IPS-NIHi7 (cell line): ENCODE results near the gene DOCK4.

ENCODE experiments used
- DNase-seq: peaks from one replicate; pipeline ENCODE4 v3.0.0; 2012; ENCODE audit warnings: mixed read lengths; ENCODE audit errors: extremely low spot score

DOCK4 gene

DNA sequence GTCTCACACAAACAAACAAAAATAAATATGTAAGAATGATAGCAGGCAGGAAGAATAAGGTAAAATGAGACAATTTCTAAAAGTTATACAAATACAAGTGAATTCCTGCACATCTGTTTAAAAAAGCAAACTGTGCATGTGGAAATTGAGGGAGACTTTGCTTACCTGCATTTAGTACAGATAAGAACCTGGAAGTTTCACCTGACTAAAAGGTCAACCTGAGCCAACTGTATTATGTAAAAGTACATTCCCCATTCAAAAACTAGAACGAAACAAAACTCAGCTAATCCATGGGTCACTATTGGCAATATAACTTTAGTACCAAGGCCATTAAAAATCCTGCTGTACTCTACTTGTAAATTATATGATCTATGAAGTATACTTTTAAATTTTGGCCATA, 127.1 kb downstream of the DOCK4 start:
- no peak for DNase-seq

DNA sequence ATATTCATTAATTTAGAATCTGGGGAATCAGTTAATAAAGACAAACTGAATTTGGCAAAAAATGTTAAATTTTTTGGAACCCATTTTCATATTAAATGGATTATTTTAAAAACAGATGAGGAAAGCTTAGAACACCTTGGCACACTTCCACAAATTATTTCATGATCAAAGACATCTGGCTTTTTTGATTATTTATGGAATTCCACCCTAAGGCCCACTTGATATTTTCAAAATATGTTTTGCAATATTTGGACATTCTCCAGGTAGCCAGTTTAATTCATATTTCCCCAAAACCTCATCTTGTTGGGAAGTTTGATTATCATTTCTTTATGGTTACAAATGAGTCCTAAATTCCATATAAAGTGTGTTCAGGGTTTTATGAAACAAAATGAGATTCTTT, 129.9 kb downstream of the DOCK4 start:
- DNase-seq: no peak

DNA sequence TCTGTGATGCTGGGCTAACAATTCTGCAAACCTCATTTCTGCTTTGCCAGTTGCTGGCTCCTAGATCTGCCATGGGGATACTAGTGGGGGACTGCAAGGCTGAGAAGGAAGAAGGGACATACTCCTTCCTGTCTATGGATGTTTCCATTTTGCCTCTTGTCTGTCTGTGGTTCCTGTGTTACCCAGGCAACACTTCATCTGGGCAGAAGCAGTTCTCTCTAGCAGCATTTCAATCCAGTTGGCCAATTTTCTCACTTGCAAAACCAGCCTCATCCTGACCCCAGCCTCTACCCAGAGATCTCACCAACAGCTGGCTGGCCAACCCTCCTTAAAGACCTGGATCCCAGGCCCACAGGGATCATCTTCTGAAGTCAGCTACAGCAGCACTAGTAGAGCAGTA, 131.7 kb downstream of the DOCK4 start:
- DNase-seq: no peak

DNA sequence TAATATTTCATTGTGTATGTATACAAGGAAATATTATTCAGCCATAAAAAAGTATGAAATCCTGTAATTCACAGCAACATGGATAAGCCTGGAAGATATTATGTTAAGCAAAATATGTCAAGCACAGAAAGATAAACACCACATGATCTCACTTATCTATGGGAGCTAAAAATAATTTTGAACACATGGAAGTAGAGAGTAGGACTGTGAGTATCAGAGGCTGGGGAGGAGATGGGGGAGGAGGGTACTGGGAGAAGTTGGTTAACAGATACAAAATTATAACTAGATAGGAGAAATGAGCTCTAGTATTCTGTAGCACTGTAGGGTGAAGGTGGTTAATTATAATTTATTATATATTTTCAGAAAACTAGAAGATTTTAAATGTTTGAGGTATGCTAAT, 132.7 kb downstream of the DOCK4 start:
- DNase-seq: no peak

DNA sequence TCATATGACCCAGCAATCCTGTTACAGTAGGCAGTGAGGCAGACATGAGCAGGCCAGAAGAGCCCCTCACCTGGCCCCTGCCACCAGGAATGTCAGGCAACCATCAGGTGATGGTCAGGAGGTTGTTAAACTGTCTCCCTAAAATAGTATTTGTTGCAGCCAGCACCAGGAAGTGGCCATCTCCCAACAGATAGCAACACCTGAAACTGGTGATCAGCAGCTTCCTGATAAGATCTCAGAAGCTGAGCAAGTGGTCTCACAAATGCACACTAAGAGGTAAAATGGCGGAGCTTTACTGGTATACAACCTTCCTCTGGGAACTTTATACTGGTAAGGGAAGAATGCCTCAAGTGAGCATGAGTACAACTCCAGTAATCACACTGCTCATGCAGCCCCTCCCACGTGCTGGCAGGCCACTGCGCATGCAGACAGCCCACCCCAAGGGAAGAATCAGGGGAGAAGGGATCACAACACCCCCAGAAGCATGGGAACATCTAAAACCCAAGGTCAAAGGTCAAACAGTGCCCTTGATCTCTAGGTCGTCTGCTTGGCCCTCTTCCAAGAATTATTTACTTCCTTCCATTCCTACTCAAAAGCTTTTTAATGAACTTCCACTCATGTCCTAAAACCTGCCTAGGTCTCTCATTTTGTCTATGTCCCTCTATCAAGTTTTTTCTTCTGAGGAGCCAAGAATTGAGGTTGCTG, 133.5 kb downstream of the DOCK4 start:
- no peak for DNase-seq

DNA sequence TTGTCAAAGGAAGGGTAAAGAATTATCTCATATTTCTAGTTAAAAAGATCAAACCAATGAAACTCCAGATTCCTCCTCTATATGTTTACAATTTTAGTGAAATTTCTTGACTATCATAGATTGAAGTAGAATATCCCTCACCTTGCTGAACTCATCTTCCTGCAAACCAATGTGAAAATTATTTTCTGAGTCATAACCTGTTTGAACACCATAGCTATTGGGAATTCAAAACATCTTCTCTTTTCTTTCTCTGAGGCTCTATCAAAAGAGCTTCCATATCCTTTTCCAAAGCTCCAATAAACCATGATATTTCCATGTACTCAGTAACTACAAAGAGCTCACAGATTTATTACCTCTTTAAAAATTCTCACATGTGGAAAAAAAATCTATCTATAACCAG, 134.3 kb downstream of the DOCK4 start:
- DNase-seq: no peak

DNA sequence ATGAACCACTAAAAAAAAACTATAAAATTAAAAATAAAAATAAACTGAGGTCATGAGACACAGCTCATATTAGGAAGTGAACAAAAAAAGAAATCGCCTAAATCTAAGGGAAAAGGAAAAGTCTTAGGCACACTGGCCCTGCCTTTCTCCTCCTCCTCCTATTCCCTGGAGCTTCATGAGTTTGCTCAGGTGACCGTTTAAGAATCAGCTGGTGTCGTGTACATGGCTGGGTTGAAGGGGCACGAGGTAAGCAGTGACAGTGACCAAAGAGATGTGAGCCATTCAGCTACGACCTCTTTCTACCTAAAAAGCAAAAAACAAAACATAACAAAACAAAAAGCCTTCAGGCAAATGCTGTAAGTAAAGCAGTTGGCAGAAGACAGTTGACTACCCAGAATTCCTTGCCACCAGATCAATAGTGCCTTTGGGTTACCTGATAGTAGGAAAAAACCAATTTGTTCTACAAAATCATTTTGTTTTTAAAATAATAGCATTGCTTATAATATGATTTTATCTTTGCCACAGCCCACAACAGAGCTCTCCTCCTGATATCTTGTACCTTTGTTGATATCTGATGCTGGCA, 135.4 kb downstream of the DOCK4 start:
- no peak for DNase-seq

DNA sequence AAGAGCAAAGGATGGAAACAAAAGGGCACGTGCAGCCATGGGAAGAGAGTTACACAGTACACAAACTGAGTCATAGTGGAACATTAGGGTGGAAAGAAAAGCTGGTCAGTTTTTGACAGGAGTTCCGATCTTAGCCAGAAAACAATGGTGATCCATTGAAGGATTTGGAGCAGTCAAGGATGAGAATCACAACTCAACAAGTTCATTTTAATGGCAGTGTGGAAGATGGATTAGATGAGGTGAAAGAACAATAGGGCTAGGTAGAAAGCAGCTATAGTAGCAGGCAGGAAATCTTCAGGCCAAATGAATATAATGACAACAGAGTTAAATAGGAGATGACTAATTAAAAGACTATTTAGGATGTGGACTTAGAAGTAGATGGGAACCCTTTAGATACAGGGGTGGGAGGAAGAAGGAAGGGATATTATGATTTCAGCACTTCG, 136.3 kb downstream of the DOCK4 start:
- DNase-seq: no peak

DNA sequence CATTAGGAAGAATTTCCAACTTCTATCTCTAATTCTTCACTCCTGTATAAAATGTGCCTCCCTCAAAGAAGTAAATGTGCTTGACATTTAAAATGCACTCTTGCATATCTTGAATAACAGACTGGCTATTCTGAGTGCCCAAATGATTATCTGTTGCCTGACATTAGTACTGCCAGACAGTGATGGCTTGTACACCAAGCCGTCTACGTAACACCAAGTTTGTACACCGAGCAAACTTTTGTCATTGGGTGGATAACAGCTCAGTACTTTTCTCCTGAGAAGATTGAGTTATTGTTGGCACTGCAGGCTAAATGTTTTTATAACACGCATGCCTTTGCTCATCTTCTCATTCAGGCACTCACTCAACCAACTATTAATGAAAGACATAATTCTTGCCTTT, 137.2 kb downstream of the DOCK4 start:
- no peak for DNase-seq

DNA sequence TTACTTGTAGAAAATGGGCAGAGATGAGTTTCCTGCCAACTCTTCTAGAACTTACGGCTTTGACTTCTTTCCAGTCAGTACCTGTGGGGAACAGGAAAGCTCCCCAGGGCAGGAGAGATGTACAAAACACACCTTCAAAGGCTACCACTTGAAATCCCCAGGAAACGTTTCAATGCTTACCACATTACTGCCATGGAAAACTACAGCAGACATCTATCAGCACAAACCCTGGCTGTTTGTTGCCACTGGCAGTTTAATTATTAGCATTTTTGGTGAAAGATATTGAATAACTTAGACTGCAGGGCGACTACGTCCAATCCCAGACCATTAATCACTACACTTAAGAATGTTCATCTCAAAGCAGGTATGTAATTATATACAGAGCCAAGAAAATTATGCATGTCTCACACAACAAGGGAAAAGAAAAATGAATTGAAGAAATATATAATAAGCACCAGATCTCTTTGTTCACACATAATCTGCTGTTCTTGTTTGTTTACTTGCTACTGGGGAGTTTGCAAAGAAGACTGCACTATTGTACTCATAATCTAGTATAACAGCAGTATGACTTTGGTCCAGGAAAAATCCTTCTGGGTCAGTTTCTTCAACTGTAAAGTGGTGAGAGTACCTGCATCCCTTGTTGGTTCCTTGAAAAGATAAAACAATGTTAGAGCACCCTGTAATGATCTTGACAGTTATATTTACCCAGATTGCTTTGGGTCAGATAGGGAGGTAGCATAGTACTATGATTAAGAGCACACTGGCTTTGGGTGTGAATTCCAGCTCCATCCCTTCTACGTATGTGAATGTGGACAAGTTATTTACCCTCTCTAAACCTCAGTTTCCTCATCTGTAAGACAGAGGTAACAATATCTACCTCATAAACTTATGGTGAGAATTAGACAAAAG, 138.3 kb downstream of the DOCK4 start:
- DNase-seq: no peak

DNA sequence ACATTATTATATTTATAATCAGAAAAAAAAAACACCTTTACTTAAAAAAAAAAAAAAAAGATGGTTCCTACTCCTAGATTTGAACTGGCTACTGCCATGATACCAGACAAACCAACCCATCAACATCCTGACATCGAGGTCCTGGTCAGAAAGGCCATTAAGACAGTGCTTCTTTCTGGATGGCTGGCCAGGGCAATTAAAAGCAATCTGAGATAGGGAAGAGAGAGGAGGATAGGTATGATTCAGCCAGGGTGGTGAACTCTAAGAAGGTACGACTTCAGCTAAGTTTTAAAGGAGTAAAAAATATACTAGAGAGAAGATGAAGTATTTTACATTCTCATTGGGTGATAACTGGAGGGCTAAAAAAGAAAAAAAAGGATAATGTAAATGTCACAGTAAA, 139.0 kb downstream of the DOCK4 start:
- no peak for DNase-seq

DNA sequence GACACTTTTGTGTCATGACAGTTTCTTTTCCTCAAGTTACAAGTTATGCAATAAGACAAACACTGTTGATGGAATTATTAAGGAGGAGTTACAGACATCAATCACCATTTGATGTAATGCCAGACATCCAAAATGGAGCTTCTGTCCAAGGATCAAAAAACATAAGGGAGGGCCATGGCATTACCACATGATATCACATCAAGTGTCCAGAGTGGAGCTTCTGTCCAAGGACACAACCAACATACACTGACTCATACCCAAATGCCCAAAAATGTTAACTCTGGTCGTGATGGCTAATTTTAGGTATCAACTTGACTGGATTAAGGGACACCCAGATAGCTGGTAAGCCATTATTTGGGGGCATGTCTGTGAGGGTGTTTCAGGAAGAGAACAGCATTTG, 140.4 kb downstream of the DOCK4 start:
- DNase-seq: no peak

DNA sequence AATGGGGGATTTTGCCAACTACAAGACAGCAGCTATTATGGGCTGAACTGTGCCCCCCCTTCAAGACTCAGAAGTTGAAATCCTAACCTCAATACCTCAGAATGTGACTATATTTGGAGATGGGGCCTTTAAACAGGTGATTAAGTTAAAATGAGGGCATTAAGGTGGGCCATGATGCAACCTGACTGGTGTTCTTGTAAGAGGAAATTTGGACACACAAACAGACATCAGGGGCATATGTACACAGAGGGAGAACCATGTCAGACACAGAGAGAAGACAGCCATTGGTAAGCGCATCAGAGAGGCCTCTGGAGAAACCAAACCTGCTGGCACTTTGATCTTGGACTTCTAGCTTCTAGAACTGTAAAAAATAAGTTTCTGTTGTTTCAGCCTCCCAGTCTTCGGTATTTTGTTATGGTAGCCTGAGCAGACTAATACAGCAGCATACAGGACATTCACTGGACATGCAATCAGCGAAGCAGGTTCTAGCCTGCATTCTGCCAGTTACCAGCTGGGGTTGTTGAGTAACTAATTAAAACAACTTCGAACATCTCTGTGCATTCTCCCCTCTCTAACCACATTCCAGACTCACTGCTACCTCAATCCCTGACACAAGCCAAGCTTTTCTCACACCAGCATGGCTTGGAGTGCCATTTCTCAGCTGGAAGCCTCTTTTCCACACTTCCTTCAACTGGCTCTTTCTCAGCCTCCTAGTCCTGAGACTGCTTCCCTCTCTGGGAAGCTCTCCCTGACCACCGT, 141.4 kb downstream of the DOCK4 start:
- no peak for DNase-seq

DNA sequence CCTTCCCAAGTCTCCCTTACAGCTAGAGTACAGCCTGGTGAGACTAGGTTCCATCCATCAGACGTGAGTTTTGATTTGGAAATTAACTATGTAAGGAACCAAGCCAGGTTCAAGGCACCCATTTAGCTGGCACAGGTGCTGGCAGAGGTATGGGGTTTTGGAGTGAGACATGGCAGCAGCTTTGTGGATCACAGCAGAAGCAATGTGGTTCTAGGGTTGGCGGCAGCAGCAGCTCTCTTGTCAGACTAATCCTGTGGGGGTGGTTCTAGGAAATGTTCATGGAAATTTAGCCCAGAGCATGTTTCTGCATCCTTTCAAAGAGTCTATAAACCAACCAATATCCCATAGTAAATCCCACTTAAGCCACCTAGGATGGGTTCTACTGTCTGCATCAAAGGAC, 142.2 kb downstream of the DOCK4 start:
- DNase-seq: no peak

DNA sequence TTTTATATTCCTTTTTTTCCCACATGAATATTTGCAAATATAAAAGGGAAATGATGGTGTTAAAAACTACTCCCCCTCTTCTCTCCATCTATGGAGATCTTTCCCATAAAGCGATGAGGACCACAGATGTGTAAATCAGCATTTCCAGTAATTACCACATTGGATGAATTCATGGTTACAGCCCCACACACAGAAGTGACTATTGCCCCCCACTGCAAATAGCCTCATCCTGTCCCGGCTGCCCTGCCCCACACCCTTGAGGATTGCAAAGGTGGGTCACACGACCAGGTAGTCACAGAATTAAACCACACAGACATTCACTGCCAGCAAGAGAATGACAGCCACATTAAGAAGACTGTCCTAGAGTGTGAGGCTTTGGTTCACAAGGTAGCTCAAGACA, 145.1 kb downstream of the DOCK4 start:
- DNase-seq: no peak

DNA sequence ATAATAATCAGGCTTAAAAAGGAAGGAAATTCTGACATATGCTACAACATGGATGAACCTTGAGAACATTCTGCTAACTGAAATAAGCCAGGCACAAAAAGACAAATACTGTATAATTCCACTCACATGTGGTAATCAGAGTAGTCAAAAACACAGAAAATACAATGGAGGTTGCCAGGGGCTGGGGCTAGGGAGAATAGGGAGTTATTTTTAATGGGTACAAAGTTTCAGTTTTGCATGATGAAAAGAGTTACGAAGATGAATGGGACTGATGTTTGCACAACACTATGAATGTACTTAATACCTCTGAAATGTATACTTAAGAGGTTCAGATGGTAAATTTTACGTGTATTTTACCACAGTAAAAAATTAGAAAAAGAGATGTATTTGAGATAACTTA, 145.6 kb downstream of the DOCK4 start:
- no peak for DNase-seq

DNA sequence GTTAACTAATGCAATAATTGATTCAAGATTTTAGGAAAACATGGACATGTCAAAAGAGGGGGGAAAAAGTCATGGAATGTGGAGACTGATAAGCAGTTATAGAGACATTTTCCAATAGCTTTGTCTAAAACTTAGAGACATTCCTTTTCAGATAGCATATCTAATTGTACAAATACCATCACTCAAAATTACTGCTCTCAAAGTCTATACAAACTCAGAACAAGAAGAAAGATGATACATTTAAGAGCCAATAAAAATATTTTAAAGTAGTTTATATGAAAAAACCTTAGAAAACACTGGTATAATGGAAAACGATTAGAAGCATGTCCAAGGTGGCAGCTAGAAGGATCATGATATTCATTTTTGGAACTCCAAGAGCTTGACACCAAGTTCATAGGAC, 146.5 kb downstream of the DOCK4 start:
- no peak for DNase-seq

DNA sequence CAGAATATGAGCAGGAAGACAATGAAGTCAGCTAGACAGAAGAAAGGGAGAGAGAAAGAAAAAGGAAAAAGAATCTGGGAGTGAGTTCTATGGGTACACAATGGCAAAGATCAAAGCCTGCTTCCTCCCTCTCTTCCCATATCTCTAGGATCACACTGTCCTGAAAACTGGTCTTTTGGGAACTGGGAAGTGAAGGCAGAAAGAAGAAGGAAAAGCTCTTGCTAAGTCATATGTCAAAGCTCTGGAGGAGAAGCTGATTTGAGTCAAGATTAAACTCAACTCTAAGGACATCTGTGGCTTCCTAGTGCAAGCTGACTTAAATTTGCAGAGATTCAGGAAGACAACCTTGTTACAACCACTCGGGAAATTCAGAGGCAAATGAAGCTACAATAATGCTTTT, 147.5 kb downstream of the DOCK4 start:
- no peak for DNase-seq

DNA sequence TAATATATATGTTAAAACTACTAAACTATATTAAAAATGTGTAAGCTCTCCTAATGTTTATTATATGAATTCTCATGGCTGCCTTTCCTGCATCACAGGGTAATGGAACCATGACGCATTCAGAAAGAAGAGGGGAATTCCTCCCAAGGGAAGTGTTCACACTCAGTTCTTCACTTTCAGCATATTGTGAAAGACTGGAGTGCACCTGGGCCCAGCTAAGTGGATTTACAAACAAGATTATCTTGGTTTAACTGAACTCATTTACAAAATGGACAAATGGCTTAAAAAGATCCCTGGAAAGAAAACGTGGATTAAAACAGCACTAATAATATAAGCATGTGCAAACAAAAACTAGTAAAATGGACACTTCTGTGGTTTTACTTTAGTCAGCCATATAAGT, 149.8 kb downstream of the DOCK4 start:
- no peak for DNase-seq

DNA sequence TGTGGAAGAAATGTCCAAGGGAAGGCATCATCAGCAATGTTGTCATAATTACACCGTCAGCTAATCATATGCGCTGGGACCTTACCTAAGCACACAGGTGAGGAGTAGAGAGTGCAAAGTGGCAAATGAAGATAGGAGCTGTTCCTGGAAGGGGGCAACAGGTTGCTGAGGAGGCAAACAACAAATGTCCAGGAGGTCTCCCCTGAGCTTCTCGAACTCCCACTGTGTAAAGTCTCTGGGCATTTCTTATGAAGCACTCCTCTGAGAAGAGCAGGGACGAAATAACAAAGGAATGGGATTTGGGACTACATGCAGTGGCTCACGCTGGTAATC, 152.5 kb downstream of the DOCK4 start:
- DNase-seq: no peak

DNA sequence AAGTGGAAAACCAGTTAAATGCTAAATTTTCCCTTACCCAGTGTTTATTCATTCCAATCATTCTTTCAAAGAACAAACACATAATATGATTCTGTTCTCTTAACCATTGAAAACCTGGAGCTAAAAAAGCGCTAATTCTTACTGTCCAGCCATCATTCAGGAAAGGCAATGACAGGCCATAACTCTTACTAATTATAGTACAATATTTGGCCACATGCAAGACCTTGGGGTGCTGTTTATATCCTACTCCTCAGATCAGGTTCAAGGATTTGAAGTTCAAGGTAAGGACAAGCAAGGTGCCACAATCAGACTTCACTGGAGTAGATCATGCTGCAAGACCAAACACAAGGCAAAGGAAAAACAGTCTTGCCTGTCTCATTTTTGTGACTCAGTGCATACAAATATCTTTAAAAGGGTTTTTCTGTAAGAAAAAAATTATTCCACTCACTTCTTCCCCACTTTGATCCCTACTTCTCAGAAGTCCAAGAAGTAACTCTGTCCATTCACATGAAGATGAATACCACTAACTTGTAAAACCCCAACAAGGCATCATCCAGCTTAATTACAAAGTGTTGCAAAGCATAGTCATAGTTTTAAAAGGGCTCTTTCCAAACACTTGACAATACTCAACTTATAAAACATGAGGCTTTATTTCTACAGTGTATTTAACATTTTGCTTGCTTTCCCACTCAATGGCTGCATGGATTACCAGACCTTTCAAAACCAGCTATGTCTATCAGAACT, 153.0 kb downstream of the DOCK4 start:
- no peak for DNase-seq

DNA sequence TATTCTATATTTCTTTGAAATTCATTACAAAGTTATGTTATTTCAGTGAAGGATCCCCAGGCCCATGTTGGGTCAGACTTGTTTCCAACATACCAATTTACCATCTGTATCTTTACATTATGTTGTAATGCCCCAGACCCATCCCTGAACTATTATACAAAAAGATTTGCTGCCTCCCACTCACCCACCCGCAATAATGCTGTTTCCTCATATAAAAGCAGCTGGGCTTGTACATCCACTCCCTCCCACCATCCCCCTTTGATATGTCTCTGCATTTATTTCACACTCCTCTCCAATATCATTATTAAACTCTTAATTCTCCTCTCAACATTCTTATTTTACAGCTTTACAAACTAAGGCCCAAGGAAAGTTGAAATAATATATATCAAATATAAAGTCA, 153.7 kb downstream of the DOCK4 start:
- DNase-seq: no peak
